GM12874 (cell line): ENCODE measurements around the gene CDNF.
A peak's percentile ranks its signal among the peaks of the same experiment; 100 is the strongest.

Experiments
- CTCF ChIP-seq: IDR thresholded peaks from 2 replicates; pipeline ENCODE4 v1.5.1; 2011; ENCODE audit warnings: low read depth, mild to moderate bottlenecking, control low read depth, low read length, moderate library complexity; ENCODE audit not compliant: insufficient read depth

Gene CDNF

DNA sequence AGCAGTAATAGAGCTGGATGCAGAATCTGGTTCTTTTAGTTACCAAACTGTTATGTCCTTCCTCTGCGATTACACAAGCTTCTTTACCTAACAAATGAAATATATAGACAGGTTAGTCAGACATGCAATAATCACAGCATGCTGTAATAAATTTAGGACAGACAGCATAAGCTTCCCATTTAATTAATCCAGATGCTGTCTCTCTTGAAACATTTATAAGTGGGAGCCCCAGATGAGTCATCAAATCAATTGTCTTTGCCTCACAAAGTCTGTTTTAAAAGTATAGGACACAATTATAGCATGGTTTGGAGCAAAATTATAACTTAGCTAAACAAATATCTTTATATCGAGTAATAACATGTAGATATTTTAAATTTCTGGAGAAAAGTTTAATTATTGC, 1.6 kb downstream of the CDNF start:
- TF ChIP-seq CTCF, result no peak

GRCh38 chr10:14833106-14833505, 4.7 kb downstream of the CDNF start:
- TF ChIP-seq CTCF, result no peak

DNA sequence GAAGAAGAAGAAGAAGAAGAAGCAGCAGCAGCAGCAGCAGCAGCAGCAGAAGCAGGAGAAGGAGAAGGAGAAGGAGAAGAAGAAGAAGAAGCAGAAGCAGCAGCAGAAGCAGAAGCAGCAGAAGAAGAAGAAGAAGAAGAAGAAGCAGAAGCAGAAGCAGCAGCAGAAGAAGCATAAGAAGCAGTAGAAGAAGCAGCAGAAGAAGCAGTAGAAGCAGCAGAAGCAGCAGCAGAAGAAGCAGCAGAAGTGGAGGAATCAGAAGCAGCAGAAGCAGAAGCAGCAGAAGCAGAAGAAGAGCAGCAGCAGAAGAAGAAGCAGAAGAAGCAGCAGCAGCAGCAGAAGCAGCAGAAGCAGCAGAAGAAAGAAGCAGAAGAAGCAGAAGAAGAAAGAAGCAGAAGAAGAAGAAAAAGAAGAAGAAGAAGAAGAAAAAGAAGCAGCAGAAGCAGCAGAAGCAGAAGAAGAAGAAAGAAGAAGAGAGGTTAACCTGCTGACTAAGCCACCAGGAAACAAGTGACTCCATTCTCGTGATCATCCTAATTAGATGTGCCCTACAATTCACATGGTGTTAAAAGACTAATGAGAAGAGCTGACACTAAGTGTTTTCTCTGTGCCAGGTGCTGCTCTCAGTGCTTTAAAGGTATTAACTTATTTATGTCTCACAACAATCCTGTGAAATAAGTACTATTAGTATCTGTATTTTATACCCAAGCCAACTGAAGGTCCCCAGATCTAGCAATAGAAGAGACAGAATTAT, 11.6 kb downstream of the CDNF start:
- TF ChIP-seq CTCF, result no peak

DNA sequence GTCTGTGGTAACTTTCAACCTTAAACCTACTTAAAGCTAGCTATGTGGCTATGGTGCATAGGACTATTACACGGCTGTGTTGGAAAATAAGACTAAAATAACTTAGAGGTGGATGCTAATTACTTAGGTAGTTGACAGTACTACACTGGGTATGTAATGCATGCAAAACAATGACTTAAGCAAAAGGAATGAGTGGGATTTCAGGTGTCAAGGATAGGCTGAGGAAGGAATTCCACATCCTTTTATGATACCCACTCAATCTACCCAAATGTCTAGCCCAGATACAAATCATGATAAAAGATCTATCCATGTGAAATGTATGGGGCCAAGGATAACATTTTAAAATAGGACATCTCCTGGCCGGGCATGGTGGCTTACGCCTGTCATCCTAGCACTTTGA, 13.9 kb downstream of the CDNF start:
- no peak for TF ChIP-seq CTCF

- TF ChIP-seq CTCF, result peak; percentile 57; the same call in 1 of the 2 replicates
Observed at GRCh38 chr10:14822879-14823755, 14.7 kb downstream of the CDNF start.

DNA sequence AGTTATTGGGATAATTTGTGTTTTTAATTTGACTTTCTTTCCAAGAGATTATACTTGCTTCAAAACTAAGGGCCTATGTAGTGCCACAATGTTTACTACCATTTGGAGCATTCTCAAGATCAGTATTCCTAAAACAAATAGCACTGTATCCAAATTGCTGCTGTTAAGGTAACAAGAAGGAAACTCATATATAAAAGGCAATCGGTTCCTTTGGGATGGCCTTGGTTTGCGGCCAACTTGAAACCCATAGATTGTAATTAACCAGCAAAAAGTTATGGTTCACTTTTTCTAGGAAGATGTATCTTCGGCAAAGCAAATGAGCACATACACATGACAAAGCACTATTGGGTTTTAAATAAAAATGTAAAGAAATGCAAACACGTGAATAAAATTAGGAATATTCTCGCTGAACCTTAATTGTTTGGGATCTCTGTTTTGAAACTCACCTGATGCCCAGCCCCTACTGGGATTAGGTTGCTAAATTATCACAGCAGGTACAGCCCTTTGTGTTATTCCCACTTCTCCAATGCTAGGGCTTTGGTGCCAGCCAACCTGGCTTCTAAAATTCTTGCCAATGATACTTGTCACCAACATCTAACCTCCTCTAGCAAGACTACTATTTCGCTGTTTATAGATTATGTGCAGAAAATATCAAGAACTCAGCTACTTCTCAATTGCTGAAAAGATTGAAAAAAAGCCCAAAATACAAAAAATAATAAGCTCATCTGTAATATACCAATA, 16.0 kb downstream of the CDNF start:
- TF ChIP-seq CTCF, result no peak

GRCh38 chr10:14820775-14821154, 17.1 kb downstream of the CDNF start:
- no peak for TF ChIP-seq CTCF
